Neutrophil (primary cell): ENCODE results near the gene LONP2.
A peak's percentile ranks its signal among the peaks of the same experiment; 100 is the strongest.

Experiments
- H3K27ac ChIP-seq: fragments of 200-600 bp; sonication (generic); 2 replicates; pipeline ENCODE4 v1.5.1; 2016; ENCODE audit warnings: mild to moderate bottlenecking, moderate library complexity
- H3K27me3 ChIP-seq: fragments of 200-600 bp; sonication (generic); 2 replicates; pipeline ENCODE4 v1.6.0; 2016; ENCODE audit warnings: mild to moderate bottlenecking
- H3K36me3 ChIP-seq: fragments of 200-600 bp; sonication (generic); 2 replicates; pipeline ENCODE4 v1.5.1; 2017
- H3K4me1 ChIP-seq, 2 experiments: fragments of 200-600 bp in 1 of 2; sonication (generic) in 1 of 2; 1 replicate in 1 of 2; 2 replicates in 1 of 2; pipeline versions ENCODE4 v1.5.1 to v1.6.1; 2013 to 2016; ENCODE audit warnings: low read depth in 1 of 2, low read length in 1 of 2, mild to moderate bottlenecking in 1 of 2, moderate library complexity in 1 of 2; ENCODE audit not compliant: control insufficient read depth in 1 of 2, insufficient read depth in 1 of 2
- H3K4me3 ChIP-seq, 2 experiments: fragments of 200-600 bp in 1 of 2; sonication (generic) in 1 of 2; 1 replicate in 1 of 2; 2 replicates in 1 of 2; pipeline ENCODE4 v1.5.1; 2013 to 2016; ENCODE audit warnings: low read depth in 1 of 2, low read length in 1 of 2, mild to moderate bottlenecking in 1 of 2, moderate library complexity in 1 of 2
- H3K9me3 ChIP-seq: fragments of 200-600 bp; sonication (generic); 2 replicates; pipeline ENCODE4 v1.5.1; 2016
- CTCF ChIP-seq: fragments of 200-600 bp; sonication (generic); IDR thresholded peaks from 2 replicates; pipeline ENCODE4 v1.5.1; 2016; ENCODE audit warnings: antibody characterized with exemption

LONP2 gene

GRCh38 chr16:48383009-48383876 lies 139.1 kb downstream of the LONP2 start:
- H3K36me3 ChIP-seq = no peaks in the 10 kb centered on the region
- H3K27ac ChIP-seq = peak overlapping the region; percentile 93
- peaks cover 63 to 65% of the 10 kb centered on the region in 2 experiments for H3K4me1 ChIP-seq
- peaks cover 5% of the 10 kb centered on the region for H3K27me3 ChIP-seq
- H3K9me3 ChIP-seq = no peaks in the 10 kb centered on the region
- TF ChIP-seq CTCF = no peak
- peak overlapping the region; percentile 76 to 83 for H3K4me3 ChIP-seq

GRCh38 chr16:48383877-48384519 lies 139.9 kb downstream of the LONP2 start:
- Histone ChIP-seq H3K4me3 (peak overlapping the region; percentile 76 to 83), H3K36me3 (no peaks in the 10 kb centered on the region), H3K9me3 (no peaks in the 10 kb centered on the region), H3K27me3 (peaks cover 5% of the 10 kb centered on the region), H3K4me1 (peaks cover 56 to 62% of the 10 kb centered on the region in 2 experiments), H3K27ac (peak overlapping the region; percentile 93)
- TF ChIP-seq CTCF = no peak

- peak overlapping the region; percentile 76 to 83 for H3K4me3 ChIP-seq
- no peak for TF ChIP-seq CTCF
- peaks cover 5% of the 10 kb centered on the region for H3K27me3 ChIP-seq
- H3K36me3 ChIP-seq = no peaks in the 10 kb centered on the region
- no peaks in the 10 kb centered on the region for H3K9me3 ChIP-seq
- peaks cover 49 to 55% of the 10 kb centered on the region in 2 experiments for H3K4me1 ChIP-seq
- peak overlapping the region; percentile 93 for H3K27ac ChIP-seq
Observed at GRCh38 chr16:48384520-48385252, 140.6 kb downstream of the LONP2 start.

- H3K27ac ChIP-seq = peak within 1 kb of the TSS; percentile 93
- no peak for TF ChIP-seq CTCF
- H3K9me3 ChIP-seq = no peaks in the 10 kb centered on the region
- H3K27me3 ChIP-seq = peaks cover 5% of the 10 kb centered on the region
- peaks cover 41 to 47% of the 10 kb centered on the region in 2 experiments for H3K4me1 ChIP-seq
- peak within 1 kb of the TSS; percentile 83 to 93 for H3K4me3 ChIP-seq
- H3K36me3 ChIP-seq = no peaks in the 10 kb centered on the region
Observed at GRCh38 chr16:48385253-48386150, 141.4 kb downstream of the LONP2 start, which contains the start of gene SIAH1. Gene SIAH1 (minus strand): TSS chr16:48385413. CDS start chr16:48362428, 22,985 bp downstream.
